ENCODE measurements around the gene NCOA6. TPM values are rescaled to one million over a fixed set of nuclear protein-coding genes. Genes with fewer than 3 reads are reported as not detected.

The NCOA6 gene
- total RNA-seq (2022; extraction: Qiagen RNA extraction; ENCODE audit: low read depth) = 18.7 to 21.6 TPM (median 19.8 TPM) in 5 replicates

DNA sequence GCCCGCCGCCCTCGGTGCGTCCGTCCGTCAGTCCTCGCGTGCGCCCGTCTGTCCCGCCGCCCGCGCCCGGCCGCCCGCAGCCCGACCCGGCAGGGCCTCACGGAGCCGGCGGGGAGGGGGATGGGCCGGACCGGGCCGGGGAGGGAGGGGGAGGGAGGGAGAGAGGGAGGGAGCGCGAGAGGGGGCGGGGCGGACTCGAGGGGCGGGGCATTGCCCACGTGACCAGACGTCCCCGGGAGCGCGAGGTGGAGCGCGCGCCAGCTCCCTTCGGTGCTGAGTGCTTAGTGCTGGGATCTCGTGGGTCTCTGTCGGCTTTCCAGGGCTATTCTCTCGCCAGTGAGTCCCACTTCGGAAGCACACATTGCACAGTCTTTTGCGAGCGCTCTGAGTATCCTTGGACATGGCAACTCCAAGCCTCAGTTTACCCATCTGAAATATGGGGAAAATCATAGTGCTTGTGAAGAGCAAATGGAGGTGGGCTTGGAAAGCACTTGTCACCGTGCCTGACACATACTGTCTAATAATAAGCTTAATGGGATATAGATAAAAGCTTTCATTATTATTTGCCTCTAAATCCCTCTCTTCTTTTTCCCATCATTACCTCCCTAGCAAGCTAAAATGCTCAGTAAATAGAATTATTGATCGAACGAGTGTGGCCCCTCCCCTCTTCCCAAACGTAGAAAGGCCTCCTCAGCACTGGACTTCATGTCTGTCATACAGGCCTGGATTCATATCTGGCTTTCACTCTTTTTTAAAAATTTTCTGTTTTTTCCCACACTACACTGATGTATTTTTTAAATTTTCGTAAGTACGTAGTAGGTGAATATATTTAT, at the start of gene NCOA6:
NCOA6 (minus strand) TSS at position 122 of the 833 bp plus-strand sequence. CDS start 43,296 bp downstream, outside the sequence.

DNA sequence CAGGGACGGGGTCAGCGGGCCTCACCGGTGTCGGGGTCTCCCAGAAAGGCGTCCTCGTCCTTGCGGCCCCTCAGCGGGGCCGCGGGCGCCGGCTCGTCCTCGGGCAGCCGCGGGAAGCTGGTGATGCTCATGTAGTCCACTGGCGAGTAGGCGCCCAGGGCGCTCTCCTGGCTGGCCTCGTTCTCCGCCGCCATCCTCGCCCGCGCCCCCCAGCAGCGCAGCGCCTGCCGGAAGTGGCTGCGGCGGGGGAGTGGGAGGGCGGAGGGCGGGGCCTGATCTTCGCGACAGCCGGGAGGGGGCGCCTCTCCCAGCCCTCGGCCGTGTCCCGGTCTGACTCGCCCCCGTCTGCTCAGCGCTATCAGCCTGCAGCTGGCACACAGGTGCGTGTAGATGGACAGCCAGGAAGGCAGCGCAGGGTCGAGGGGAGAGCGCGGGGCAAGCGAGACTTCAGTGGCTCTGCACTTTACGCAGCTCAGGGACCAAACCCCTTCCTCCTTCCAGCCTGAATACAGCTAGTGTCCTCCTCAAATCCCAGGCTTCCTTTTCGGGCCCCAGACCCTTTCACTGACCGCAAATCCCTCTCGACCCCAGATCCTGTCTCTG, 47.3 kb upstream of the NCOA6 start, which contains the start of gene GGT7:
GGT7 (minus strand) TSS at position 235 of the 603 bp plus-strand sequence; CDS start at position 194, 41 bp downstream.

DNA sequence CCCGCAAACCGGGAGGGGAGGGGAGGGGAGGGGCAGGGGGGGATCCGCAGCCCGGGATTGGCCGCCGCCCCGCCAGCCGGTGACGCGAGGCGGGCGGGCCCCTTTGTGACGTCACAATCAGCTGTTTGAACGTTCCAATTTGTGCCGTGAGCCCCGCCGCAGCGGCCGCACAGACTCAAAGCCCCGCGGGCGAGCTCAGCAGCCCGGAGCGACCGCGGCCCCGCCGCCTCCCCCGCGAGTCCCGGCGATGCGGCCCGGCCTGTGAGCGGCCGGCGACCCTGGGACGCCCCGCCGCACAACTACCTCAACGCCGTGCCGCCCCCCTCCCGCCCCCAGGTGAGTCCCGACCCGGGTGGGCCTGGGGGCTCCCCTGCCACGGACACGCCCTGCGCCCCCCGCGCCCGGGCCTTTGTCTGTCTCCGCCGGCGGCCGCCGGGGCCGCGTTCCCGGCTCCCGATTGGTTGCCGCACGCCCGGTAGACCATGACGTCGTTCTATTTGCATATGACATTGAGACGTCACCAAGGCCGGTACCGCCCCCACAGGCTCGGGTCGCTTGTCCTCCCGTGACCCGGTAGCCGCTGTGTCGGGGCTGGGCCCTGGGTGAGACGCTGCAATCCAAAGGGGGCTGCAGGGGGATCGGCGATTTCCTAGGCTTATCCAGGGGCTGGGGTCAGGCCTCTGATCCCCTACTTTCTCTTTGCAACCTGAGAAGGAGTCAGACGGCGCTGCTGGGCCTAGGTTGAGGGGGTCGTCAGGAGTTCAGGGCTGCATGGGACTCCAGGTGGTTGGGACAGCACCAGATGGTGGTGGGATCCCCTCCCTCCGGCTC, 121.1 kb downstream of the NCOA6 start, which contains the start of gene TP53INP2:
TP53INP2 (plus strand) TSS at position 168 of the 831 bp plus-strand sequence. CDS start 4,396 bp downstream, outside the sequence.

DNA sequence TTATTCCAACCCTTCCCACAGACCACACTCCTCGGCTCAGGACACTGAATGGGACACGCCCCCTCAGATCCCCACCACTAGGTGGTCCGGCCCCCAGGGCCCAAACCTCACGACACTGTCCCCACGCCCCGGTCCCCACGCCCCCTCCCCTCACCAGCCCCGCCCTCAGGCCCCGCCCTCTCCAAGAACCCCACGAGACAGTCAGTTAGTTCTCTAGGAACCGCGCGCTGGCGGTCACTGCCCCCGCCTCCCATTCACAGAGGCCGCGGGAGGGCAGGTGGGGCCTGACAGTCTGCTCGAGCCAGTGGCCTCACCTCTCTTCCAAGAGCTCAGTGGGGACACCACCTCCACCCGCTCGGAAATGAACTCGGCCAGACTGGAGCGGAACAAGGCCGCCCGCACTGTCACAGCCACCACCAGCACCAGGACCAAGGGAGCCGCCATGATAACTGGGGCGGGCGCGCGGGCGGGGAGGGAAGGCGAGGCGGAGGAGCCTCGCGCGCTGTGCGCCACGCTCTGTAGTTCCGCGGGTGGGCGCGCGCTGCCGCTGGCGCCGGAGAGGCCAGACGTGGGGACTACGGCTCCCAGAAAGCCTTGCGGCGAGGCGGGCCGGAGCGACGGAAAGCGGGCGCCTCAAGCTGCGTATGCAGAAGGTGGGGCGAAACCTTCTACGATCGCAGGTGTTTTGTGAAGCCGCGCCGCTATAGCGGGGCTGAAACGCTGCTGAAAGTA, 148.6 kb downstream of the NCOA6 start, which contains the start of gene PIGU:
PIGU (minus strand) TSS at position 451 of the 732 bp plus-strand sequence; CDS start at position 444, 7 bp downstream.

Other genes with a start within 250 kb of the NCOA6 start
- 18.8 to 30.7 TPM (median 26.6 TPM) in 5 replicates for gene PIGU, start 148.6 kb downstream of the NCOA6 start, total RNA-seq (2022; extraction: Qiagen RNA extraction; ENCODE audit: low read depth)
- 5.8 to 8.6 TPM (median 8.4 TPM) in 5 replicates for gene TP53INP2, start 121.3 kb downstream of the NCOA6 start, total RNA-seq (2022; extraction: Qiagen RNA extraction; ENCODE audit: low read depth)
- 4.8 to 9.1 TPM (median 7.1 TPM) in 5 replicates for gene GGT7, start 47.2 kb upstream of the NCOA6 start, total RNA-seq (2022; extraction: Qiagen RNA extraction; ENCODE audit: low read depth)
- gene ACSS2, start 51.0 kb upstream of the NCOA6 start, total RNA-seq (2022; extraction: Qiagen RNA extraction; ENCODE audit: low read depth) = 7.9 to 9.7 TPM (median 9.5 TPM) in 5 replicates
- 50.9 to 58.7 TPM (median 55.9 TPM) in 5 replicates for gene GSS, start 130.2 kb upstream of the NCOA6 start, total RNA-seq (2022; extraction: Qiagen RNA extraction; ENCODE audit: low read depth)
- 0.13 to 0.25 TPM (median 0.18 TPM) in 3 of 5 replicates, not detected in the others for gene MYH7B, start 130.2 kb upstream of the NCOA6 start, total RNA-seq (2022; extraction: Qiagen RNA extraction; ENCODE audit: low read depth)